GM19397 (cell line): ENCODE results near the gene WARS2.

Source experiments
- ATAC-seq: cut with Tn5 transposase; IDR thresholded peaks from one replicate; pipeline ENCODE4 v1.9.1; 2021; ENCODE audit warnings: mild to moderate bottlenecking, moderate library complexity; ENCODE audit not compliant: unreplicated experiment

WARS2 gene

DNA sequence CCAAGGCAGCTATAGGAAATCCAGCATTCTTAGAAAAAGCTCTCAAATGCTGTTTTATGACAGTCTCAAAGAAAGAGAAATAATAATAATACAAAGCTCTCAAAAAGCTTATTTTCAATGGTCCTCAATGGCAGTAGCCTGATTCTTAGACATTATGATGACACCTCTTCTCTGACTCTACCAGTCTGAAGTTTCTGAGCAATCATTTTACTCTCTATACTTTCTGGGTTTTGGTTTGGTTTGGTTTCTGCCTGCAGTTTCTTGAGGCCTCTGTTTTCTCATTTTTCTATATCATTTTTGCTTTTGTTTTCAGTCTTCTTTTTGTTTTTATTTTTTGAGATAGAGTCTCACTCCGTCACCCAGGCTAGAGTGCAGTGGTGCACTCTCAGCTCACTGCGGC lies 102.1 kb downstream of the WARS2 start:
- no peak for ATAC-seq

DNA sequence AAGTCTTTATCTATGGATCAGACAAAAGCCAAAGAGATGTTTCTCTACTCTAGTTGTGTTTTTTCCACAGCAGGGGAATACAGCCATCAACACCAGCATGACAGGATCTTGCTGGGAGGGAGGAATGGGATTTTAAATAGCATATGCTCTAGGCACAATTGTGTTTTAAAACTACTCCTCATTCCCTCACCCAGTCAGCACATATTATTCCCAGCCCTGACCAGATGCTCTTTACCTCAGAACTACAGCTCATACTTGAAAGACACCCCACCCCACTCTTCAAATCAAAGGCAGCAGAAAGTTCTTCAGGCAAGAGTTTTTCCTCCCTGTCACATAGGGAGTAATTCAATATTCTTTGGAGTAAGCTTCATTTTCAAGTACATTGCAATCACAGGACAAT lies 106.1 kb downstream of the WARS2 start:
- no peak for ATAC-seq

GRCh38 chr1:119032986-119033385 lies 107.5 kb downstream of the WARS2 start:
- no peak for ATAC-seq

DNA sequence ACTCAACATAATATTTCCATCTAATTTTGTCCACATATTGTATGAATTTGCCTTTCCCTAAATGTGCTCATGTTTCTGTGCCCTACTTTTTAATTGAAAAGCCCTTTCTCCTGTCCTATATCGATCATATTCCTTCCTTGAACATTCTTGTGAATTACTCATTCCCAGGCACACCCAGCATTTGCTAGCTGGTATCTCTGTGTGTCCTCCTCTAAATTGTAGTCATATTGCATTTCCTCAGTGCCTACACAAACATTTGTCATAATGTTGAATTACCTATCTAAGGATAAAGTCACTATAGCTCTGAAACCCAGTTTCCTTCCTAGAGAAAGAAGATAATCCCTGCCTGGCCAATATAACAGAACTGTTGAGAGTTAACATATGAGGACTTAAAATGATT lies 112.7 kb downstream of the WARS2 start:
- ATAC-seq = no peak

GRCh38 chr1:119026956-119027355 lies 113.5 kb downstream of the WARS2 start:
- no peak for ATAC-seq

- no peak for ATAC-seq
These were observed 124.9 kb downstream of the WARS2 start for GRCh38 chr1:119015547-119015946.

GRCh38 chr1:119012383-119012782 lies 128.1 kb downstream of the WARS2 start:
- no peak for ATAC-seq

DNA sequence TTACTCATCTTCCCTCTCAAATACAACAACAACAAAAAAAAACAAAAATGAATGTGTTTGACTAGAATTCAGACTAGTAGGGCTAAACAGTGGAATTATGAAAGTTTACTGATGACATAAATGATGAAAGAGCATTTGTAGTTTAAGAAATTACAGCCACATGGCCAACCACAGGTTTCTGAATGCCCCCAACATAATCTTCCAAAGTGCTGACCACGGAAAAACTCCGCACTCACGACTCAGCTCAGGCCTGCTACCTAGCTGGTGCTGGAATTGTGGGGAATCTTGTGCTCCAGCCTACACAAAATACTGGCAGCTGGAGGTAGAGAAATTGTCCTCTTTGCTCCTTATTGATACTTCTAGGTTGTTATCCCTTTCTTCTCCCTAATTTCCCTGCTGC lies 128.7 kb downstream of the WARS2 start:
- no peak for ATAC-seq

DNA sequence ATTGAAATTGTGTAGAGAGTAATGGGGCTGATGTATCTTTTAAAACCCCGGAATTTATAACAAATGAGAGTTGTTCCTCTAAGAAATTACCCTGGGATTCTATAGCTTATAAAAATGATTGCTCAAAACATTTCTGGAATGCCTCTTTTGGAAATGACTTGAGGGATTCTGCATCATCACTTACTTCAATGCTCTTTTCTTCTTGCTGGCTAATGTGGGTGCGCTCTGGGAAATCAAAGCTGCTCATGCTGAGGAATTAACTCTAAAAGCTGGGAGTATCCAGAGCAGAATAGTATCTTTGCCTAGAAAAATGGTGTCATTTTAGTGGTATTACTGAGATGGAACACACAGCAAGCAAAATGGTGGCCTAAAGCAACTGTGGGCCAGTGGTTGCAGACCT lies 129.3 kb downstream of the WARS2 start:
- no peak for ATAC-seq

DNA sequence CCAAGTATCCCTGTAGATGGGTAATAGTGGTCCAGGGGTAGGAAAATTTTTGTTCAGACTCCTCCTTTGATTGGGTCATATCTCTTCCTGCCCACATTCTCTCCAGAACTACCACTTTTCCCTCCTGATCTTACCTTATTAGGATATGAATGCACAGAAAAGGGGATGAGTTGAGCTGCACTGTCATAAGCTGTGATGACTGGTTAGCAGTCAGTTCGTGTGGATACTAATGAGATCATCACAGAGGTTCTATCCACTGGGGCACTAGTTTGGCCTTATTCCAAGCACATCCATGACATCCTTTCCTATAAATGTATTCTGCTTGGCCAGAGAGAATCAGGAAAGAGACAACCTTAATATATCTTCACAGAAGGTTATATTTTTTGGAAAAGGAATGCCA lies 130.3 kb downstream of the WARS2 start:
- ATAC-seq = no peak

- no peak for ATAC-seq
These were observed 131.2 kb downstream of the WARS2 start for GRCh38 chr1:119009312-119009655.

GRCh38 chr1:119008483-119009311 lies 131.8 kb downstream of the WARS2 start:
- ATAC-seq = peak; percentile 43

DNA sequence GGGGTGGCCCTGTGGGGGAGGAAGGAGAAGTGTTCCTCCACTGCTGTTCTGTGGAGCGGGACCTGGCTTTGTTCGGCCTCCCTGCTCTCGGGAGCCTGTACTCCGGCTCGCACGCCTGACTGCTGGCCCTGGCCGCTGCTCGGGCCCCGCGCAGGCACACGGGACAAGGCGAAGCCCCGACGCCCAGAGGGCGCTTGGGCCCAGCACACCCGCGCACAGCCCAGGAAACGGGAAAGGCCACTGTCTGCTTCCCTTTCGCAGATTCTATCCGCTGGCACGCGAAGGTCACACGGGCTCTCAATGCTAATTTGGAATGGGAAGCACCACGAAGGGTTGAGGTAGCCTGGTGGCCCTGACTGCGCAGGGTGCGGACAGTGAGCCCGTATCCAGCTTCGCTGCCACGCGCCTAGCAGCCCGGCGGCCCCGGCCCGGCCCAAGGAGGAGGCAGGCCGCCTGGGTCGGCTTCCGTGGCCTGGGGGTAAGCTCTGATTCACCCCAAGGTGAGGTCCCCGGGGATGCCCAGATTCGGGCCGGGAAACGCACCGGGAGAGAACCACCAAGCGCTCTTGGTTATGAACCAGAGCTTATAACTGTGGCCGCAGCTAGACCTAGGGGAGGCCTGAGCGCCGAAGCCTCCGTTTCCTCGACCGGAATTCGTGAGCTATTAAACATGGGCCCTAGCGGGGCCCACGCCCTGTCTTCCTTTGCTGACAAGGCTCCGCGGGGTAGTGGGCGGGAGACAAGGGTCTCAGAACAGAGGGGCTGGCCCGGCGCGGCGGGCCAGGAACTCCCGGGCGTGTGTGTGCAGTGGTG lies 132.6 kb downstream of the WARS2 start:
- ATAC-seq = no peak

- ATAC-seq = no peak
These were observed 133.1 kb downstream of the WARS2 start for GRCh38 chr1:119007339-119007669.

GRCh38 chr1:119006406-119007279 lies 133.8 kb downstream of the WARS2 start:
- no peak for ATAC-seq

DNA sequence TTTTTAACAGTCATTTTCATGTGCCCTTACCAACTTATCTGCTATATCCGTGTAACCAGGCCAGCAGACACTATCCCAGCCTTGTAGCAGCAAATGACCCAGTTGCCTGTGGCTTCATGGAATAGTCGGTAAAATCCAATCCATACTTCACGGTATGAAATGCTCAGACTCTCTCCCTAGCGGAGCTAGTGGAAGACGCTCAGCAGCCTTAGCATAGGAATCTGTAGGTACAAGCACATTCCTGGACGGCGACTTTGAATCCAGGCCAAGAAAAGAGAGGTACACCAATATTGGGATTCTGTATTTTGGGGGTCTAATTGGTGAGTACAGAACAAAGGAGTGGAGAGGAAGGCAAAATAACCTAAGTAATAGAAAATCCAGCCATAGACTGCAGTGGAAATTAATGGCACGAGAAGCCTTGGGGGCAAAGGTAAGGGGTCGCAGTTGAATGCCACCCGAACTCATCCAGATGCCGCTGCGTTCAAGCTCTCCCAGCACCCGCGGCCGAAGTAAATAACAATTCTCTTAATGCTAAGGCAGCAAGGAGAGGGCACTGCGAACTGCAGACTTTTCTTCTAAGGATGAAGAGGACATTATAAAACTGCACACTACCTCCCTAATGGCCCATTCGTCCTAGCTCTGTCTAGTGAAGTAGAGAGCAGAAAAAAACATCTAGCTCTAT lies 134.6 kb downstream of the WARS2 start:
- no peak for ATAC-seq

- no peak for ATAC-seq
These were observed 135.7 kb downstream of the WARS2 start for GRCh38 chr1:119004781-119005180.

DNA sequence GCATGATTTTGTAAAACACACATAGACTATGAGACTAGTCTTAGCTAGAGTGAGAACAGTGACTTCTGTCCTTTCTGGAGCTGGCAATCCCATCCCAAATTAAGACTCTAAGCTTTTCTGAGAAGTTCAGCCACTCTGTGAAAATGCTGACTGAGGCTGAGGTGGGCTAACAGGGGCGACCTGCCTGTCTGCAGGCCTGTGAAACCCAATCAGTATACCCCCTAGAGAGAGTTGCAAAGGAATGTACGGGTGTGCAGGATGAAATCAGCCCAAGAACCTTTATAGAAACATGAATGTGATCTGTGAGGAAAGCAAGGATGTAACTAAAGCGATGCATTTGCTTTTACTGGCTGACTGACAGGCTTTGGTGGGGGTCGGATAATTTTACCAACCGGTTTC lies 136.3 kb downstream of the WARS2 start:
- no peak for ATAC-seq

- no peak for ATAC-seq
These were observed 136.9 kb downstream of the WARS2 start for GRCh38 chr1:119003413-119004128.

DNA sequence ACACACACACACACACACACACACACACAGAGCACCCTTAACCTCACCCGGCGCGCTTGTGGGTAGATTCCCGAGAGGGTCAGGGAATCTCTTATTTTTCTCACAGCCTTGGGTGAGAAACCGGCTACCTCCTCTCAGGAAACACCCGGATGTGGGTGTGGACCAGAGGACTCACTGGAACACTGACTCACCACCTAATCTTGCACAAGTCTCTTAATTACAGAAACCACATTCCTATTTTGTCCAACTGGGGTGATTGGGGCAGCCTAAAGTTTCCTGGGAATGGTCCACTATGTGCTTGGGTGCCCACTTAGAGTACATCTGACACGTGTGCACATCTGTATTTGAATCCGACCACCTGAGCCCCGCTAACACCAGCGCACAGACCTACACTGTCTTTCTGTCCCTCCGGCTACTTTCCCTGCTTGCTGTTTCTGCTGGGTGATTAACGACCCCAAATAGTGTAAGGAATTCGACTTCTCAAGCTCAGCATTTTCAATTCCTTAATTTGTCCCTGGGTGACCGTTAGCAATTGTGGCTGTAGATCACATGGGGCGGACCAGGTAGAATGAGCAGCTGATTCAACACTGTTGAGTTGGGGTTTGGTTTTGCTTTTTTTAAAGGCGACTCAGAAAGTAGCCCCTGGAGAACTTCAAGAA lies 138.3 kb downstream of the WARS2 start:
- ATAC-seq = no peak
